HCT116 (cell line): ENCODE data around the gene UBE2D3. TPM values are rescaled to one million over a fixed set of nuclear protein-coding genes. Genes with fewer than 3 reads are reported as not detected.
A peak's percentile ranks its signal among the peaks of the same experiment; 100 is the strongest.

Experiments
- ATAC-seq: fragments of 200-7000 bp; cut with Tn5 transposase; 2 replicates; pipeline ENCODE4 v1.9.1; 2020; ENCODE audit warnings: mild to moderate bottlenecking, moderate library complexity
- BruUV-seq: library from RNA; stranded (reverse); fragments of 400-500 nt; replicated peaks from 2 replicates; lab custom pipeline; 2021; lab: Mats Ljungman, UMichigan
- CTCF ChIA-PET: fragments of 300-600 bp; sonication (Branson Sonifier 250); formaldehyde crosslinking; loops from one replicate; lab custom pipeline; 2021; ENCODE audit warnings: antibody characterized with exemption; lab: Charles Lee
- POLR2A ChIA-PET: fragments of 300-600, 350-600 bp; sonication (Branson Sonifier 250); formaldehyde crosslinking; loops from one replicate; lab custom pipeline; 2021; ENCODE audit warnings: antibody characterized with exemption; lab: Charles Lee
- RAD21 ChIA-PET, 2 experiments: fragments of 300-600 bp; sonication (Branson Sonifier 250); formaldehyde crosslinking; loops; one replicate each; lab custom pipeline; 2023; ENCODE audit warnings: low total read pairs in 2 of 2; ENCODE audit not compliant: uncharacterized antibody in 2 of 2, unreplicated experiment in 2 of 2, low non-redundant PET in 1 of 2; lab: Charles Lee
- DNase-seq: peaks from one replicate; pipeline ENCODE4 v3.0.0-alpha.2; 2010; ENCODE audit warnings: low read depth, low spot score
- H2AFZ ChIP-seq: fragments of 200-600 bp; shearing (Covaris generic), sonication (generic); 2 replicates; pipeline ENCODE4 v1.6.1; 2017; ENCODE audit warnings: low read depth, mixed run types, mixed read lengths, antibody characterized with exemption, low read length; ENCODE audit not compliant: poor library complexity, severe bottlenecking
- H3K27ac ChIP-seq: 2 replicates; pipeline ENCODE4 v1.5.1; 2012; ENCODE audit warnings: low read depth, low read length
- H3K27me3 ChIP-seq: fragments of 200-600 bp; sonication (generic); 2 replicates; pipeline ENCODE4 v1.6.1; 2016; ENCODE audit warnings: mixed run types, low read length, mixed read lengths; ENCODE audit not compliant: insufficient read depth
- H3K36me3 ChIP-seq, 2 experiments: fragments of 200-500 bp in 1 of 2; fragments of 200-600 bp in 1 of 2; sonication (Bioruptor generic) in 1 of 2; sonication (generic) in 1 of 2; 2 replicates each; pipeline versions ENCODE4 v1.5.1 to v1.6.1; 2014 to 2016; ENCODE audit warnings: low read length in 2 of 2, inconsistent platforms in 1 of 2, mixed read lengths in 1 of 2, mixed run types in 1 of 2; ENCODE audit not compliant: insufficient read depth in 2 of 2, control insufficient read depth in 1 of 2
- H3K4me1 ChIP-seq, 2 experiments: fragments of 200-600 bp in 1 of 2; sonication (generic) in 1 of 2; 2 replicates each; pipeline versions ENCODE4 v1.5.1 to v1.6.1; 2012 to 2017; ENCODE audit warnings: low read length in 2 of 2, inconsistent platforms in 1 of 2, mild to moderate bottlenecking in 1 of 2, mixed read lengths in 1 of 2, mixed run types in 1 of 2, moderate library complexity in 1 of 2; ENCODE audit not compliant: insufficient read depth in 2 of 2, control insufficient read depth in 1 of 2
- H3K4me2 ChIP-seq: fragments of 200-600 bp; sonication (generic); 2 replicates; pipeline ENCODE4 v1.6.1; 2017; ENCODE audit warnings: mixed run types, low read length, mixed read lengths
- H3K4me3 ChIP-seq, 2 experiments: fragments of 200-600 bp in 1 of 2; sonication (generic) in 1 of 2; replicated peaks in 1 of 2; 2 replicates each; pipeline ENCODE4 v1.5.1; 2011 to 2016; ENCODE audit warnings: low read length in 2 of 2, control low read depth in 1 of 2, low read depth in 1 of 2, mild to moderate bottlenecking in 1 of 2, mixed read lengths in 1 of 2, mixed run types in 1 of 2
- H3K79me2 ChIP-seq: fragments of 200-600 bp; sonication (generic); 2 replicates; pipeline ENCODE4 v1.6.1; 2017; ENCODE audit warnings: mild to moderate bottlenecking, mixed run types, low read length, moderate library complexity, mixed read lengths; ENCODE audit not compliant: insufficient read depth
- H3K9ac ChIP-seq: fragments of 200-600 bp; sonication (generic); 2 replicates; pipeline ENCODE4 v1.6.1; 2016; ENCODE audit warnings: low read length, mixed read lengths
- H3K9me2 ChIP-seq: fragments of 200-600 bp; sonication (generic), shearing (Covaris generic); 2 replicates; pipeline ENCODE4 v1.6.1; 2017; ENCODE audit warnings: mixed run types, mild to moderate bottlenecking, moderate library complexity; ENCODE audit not compliant: insufficient read depth
- H3K9me3 ChIP-seq, 2 experiments: fragments of 200-500 bp in 1 of 2; fragments of 200-600 bp in 1 of 2; sonication (Bioruptor generic) in 1 of 2; sonication (generic) in 1 of 2; 2 replicates each; pipeline ENCODE4 v1.6.1; 2014 to 2017; ENCODE audit warnings: low read length in 2 of 2, mixed read lengths in 2 of 2, inconsistent platforms in 1 of 2, low read depth in 1 of 2, mild to moderate bottlenecking in 1 of 2, mixed run types in 1 of 2, moderate library complexity in 1 of 2; ENCODE audit not compliant: control insufficient read depth in 1 of 2, insufficient read depth in 1 of 2
- H4K20me1 ChIP-seq: fragments of 200-600 bp; sonication (generic), shearing (Covaris generic); 2 replicates; pipeline ENCODE4 v1.6.1; 2017; ENCODE audit warnings: mixed run types, mild to moderate bottlenecking, moderate library complexity; ENCODE audit not compliant: insufficient read depth
- ATF3 ChIP-seq: IDR thresholded peaks from 2 replicates; pipeline ENCODE4 v1.6.1; 2012
- CEBPB ChIP-seq: IDR thresholded peaks from 2 replicates; pipeline ENCODE4 v1.6.1; 2012; ENCODE audit warnings: low read depth
- CTCF ChIP-seq, 3 experiments: fragments of 200-600 bp in 1 of 3; sonication (generic) in 1 of 3; IDR thresholded peaks in 2 of 3; conservative IDR thresholded peaks in 1 of 3; 2 replicates each; pipeline ENCODE4 v1.5.1; 2012 to 2017; ENCODE audit warnings: low read depth in 2 of 3, low read length in 2 of 3, antibody characterized with exemption in 1 of 3, borderline replicate concordance in 1 of 3, control low read depth in 1 of 3, mild to moderate bottlenecking in 1 of 3, mixed read lengths in 1 of 3, mixed run types in 1 of 3, moderate library complexity in 1 of 3; ENCODE audit not compliant: insufficient read depth in 1 of 3
- EGR1 ChIP-seq: IDR thresholded peaks from 2 replicates; pipeline ENCODE4 v1.6.1; 2012; ENCODE audit warnings: low read depth
- EZH2 ChIP-seq: fragments of 200-600 bp; sonication (generic); IDR thresholded peaks from 2 replicates; pipeline ENCODE4 v1.6.1; 2017; ENCODE audit warnings: antibody characterized with exemption, mixed run types
- EZH2phosphoT487 ChIP-seq: fragments of 200-600 bp; IDR thresholded peaks from 2 replicates; pipeline ENCODE4 v1.6.1; 2018; ENCODE audit warnings: antibody characterized with exemption, borderline replicate concordance
- FOSL1 ChIP-seq: IDR thresholded peaks from 2 replicates; pipeline ENCODE4 v1.6.1; 2012; ENCODE audit warnings: low read depth
- JUND ChIP-seq: IDR thresholded peaks from 2 replicates; pipeline ENCODE4 v1.6.1; 2012
- MAX ChIP-seq: IDR thresholded peaks from 2 replicates; pipeline ENCODE4 v1.6.1; 2012
- POLR2A ChIP-seq: IDR thresholded peaks from 2 replicates; pipeline ENCODE4 v1.7.0; 2011; ENCODE audit warnings: borderline replicate concordance; ENCODE audit not compliant: insufficient read depth, insufficient read length; ENCODE audit errors: extremely low read depth
- POLR2AphosphoS5 ChIP-seq: IDR thresholded peaks from 2 replicates; pipeline ENCODE4 v1.6.1; 2011; ENCODE audit warnings: mild to moderate bottlenecking, low read depth, low read length, moderate library complexity
- RAD21 ChIP-seq: IDR thresholded peaks from 2 replicates; pipeline ENCODE4 v1.6.1; 2012; ENCODE audit warnings: low read depth, mild to moderate bottlenecking
- REST ChIP-seq: IDR thresholded peaks from 2 replicates; pipeline ENCODE4 v1.6.1; 2012; ENCODE audit warnings: low read depth
- SIN3A ChIP-seq: IDR thresholded peaks from 2 replicates; pipeline ENCODE4 v1.6.1; 2012; ENCODE audit warnings: low read depth
- SRF ChIP-seq: IDR thresholded peaks from 2 replicates; pipeline ENCODE4 v1.6.1; 2012; ENCODE audit warnings: low read depth
- ZBTB33 ChIP-seq: IDR thresholded peaks from 2 replicates; pipeline ENCODE4 v1.6.1; 2011; ENCODE audit warnings: mild to moderate bottlenecking, low read length, moderate library complexity; ENCODE audit not compliant: insufficient replicate concordance; ENCODE audit errors: extremely low read depth
- ZFX ChIP-seq: fragments of 450-650 bp; IDR thresholded peaks from 2 replicates; pipeline ENCODE4 v1.6.1; 2017
- intact Hi-C: fragments of 100-400 bp; cut with micrococcal nuclease; formaldehyde crosslinking; loops from 2 replicates; pipeline ENCODE4 v1.10.0; 2022
- total RNA-seq: library from RNA; stranded (reverse); gene quantifications from one replicate; pipeline ENCODE4 v1.2.1, GENCODE V29; 2021; ENCODE audit not compliant: unreplicated experiment

The UBE2D3 gene
- total RNA-seq, 1 experiment from 2014 or later, result 302 TPM

GRCh38 chr4:102850370-102850769 lies 23.0 kb upstream of the UBE2D3 start (continued):
- TF ChIP-seq POLR2A (no peak), MAX (no peak), CEBPB (no peak), JUND (no peak), EGR1 (no peak), ATF3 (no peak)

- H3K27me3 ChIP-seq, result no peaks in the 10 kb centered on the region
- ATAC-seq (peak; percentile 47; the same call in 1 of the 2 replicates), DNase-seq (no peak)
- no peaks in the 10 kb centered on the region for H3K9me2 ChIP-seq
- H3K27ac ChIP-seq, result no peak overlapping the region
- BruUV-seq, result no TSS peak
- no peaks in the 10 kb centered on the region for H3K36me3 ChIP-seq
- TF ChIP-seq ZFX (no peak), EZH2phosphoT487 (no peak), RAD21 (no peak), EZH2 (no peak), SRF (no peak), FOSL1 (no peak), REST (no peak), SIN3A (no peak), ZBTB33 (no peak), CTCF (IDR thresholded peaks at IDR 0.05 in 2 of 3, conservative IDR thresholded peaks at IDR 0.05 in 1 of 3; ENCODE audit: borderline replicate concordance in 1 of 3, insufficient read depth in 1 of 3, low read depth in 2 of 3, low read length in 2 of 3) (no peak), POLR2AphosphoS5 (no peak)
- ChIA-PET POLR2A (interaction anchor here (1.4 to 2.0 kb wide), 2 partner anchors 19 to 22 kb away, joined by 3 to 6 read pairs; partner anchors contain the start of gene CISD2), CTCF (no interaction called here), RAD21 (no interaction called here)
- no peaks in the 10 kb centered on the region for H4K20me1 ChIP-seq
- H3K4me3 ChIP-seq, result no peak overlapping the region
- H2AFZ ChIP-seq, result no peak overlapping the region
- H3K9ac ChIP-seq, result no peak overlapping the region
- intact Hi-C loops, result no loop called here
- no peak overlapping the region for H3K4me2 ChIP-seq
- peaks cover 28% of the 10 kb centered on the region; the same call in 1 of the 2 replicates for H3K79me2 ChIP-seq
- no peaks in the 10 kb centered on the region for H3K4me1 ChIP-seq
- H3K9me3 ChIP-seq, result no peaks in the 10 kb centered on the region
Measured at GRCh38 chr4:102849579-102850104, 22.3 kb upstream of the UBE2D3 start.
